Neutrophil (primary cell): ENCODE results near the gene FRMD6.

ENCODE experiments used
- H3K27ac ChIP-seq: fragments of 200-600 bp; sonication (generic); 2 replicates; pipeline ENCODE4 v1.5.1; 2016; ENCODE audit warnings: mild to moderate bottlenecking, moderate library complexity
- H3K27me3 ChIP-seq: fragments of 200-600 bp; sonication (generic); 2 replicates; pipeline ENCODE4 v1.6.0; 2016; ENCODE audit warnings: mild to moderate bottlenecking
- H3K36me3 ChIP-seq: fragments of 200-600 bp; sonication (generic); 2 replicates; pipeline ENCODE4 v1.5.1; 2017
- H3K4me1 ChIP-seq, 2 experiments: fragments of 200-600 bp in 1 of 2; sonication (generic) in 1 of 2; 1 replicate in 1 of 2; 2 replicates in 1 of 2; pipeline versions ENCODE4 v1.5.1 to v1.6.1; 2013 to 2016; ENCODE audit warnings: low read depth in 1 of 2, low read length in 1 of 2, mild to moderate bottlenecking in 1 of 2, moderate library complexity in 1 of 2; ENCODE audit not compliant: control insufficient read depth in 1 of 2, insufficient read depth in 1 of 2
- H3K4me3 ChIP-seq, 2 experiments: fragments of 200-600 bp in 1 of 2; sonication (generic) in 1 of 2; 1 replicate in 1 of 2; 2 replicates in 1 of 2; pipeline ENCODE4 v1.5.1; 2013 to 2016; ENCODE audit warnings: low read depth in 1 of 2, low read length in 1 of 2, mild to moderate bottlenecking in 1 of 2, moderate library complexity in 1 of 2
- H3K9me3 ChIP-seq: fragments of 200-600 bp; sonication (generic); 2 replicates; pipeline ENCODE4 v1.5.1; 2016
- TF ChIP-seq, protein P1 (sequence below): fragments of 200-600 bp; sonication (generic); IDR thresholded peaks from 2 replicates; pipeline ENCODE4 v1.5.1; 2016; ENCODE audit warnings: antibody characterized with exemption

Gene FRMD6

DNA sequence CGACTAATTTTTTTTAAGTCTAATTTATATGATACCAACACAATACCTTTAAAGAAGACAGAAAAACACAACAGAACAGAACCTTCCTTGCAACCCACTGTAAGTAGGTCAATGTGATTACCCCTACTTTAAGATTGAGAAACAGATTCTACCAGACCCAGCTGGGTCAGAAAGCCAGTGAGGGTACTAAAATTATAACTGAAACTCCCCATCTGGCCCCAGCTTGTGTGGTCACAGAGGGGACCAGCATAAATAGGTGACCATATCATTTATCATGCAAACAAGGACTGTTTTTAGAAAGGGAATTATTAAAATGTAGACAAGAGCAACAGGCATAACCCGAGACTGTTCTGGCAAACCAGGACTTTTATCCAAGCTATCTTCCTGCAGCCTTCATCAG is 30.1 kb upstream of the FRMD6 start:
- Histone ChIP-seq H3K36me3 (no peaks in the 10 kb centered on the region), H3K4me3 (no peak overlapping the region), H3K4me1 (no peaks in the 10 kb centered on the region), H3K27ac (no peak overlapping the region), H3K27me3 (no peaks in the 10 kb centered on the region), H3K9me3 (no peaks in the 10 kb centered on the region)
- TF ChIP-seq, protein P1, sequence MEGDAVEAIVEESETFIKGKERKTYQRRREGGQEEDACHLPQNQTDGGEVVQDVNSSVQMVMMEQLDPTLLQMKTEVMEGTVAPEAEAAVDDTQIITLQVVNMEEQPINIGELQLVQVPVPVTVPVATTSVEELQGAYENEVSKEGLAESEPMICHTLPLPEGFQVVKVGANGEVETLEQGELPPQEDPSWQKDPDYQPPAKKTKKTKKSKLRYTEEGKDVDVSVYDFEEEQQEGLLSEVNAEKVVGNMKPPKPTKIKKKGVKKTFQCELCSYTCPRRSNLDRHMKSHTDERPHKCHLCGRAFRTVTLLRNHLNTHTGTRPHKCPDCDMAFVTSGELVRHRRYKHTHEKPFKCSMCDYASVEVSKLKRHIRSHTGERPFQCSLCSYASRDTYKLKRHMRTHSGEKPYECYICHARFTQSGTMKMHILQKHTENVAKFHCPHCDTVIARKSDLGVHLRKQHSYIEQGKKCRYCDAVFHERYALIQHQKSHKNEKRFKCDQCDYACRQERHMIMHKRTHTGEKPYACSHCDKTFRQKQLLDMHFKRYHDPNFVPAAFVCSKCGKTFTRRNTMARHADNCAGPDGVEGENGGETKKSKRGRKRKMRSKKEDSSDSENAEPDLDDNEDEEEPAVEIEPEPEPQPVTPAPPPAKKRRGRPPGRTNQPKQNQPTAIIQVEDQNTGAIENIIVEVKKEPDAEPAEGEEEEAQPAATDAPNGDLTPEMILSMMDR = no peak

- Histone ChIP-seq H3K4me1 (no peaks in the 10 kb centered on the region), H3K27me3 (no peaks in the 10 kb centered on the region), H3K36me3 (no peaks in the 10 kb centered on the region), H3K9me3 (no peaks in the 10 kb centered on the region), H3K4me3 (no peak overlapping the region), H3K27ac (no peak overlapping the region)
- TF ChIP-seq, protein P1 = no peak
These were observed 29.3 kb upstream of the FRMD6 start for GRCh38 chr14:51622376-51622775.

GRCh38 chr14:51624955-51625569 is 26.6 kb upstream of the FRMD6 start:
- no peak overlapping the region for H3K4me3 ChIP-seq
- H3K36me3 ChIP-seq = no peaks in the 10 kb centered on the region
- H3K27me3 ChIP-seq = no peaks in the 10 kb centered on the region
- TF ChIP-seq, protein P1 = no peak
- no peaks in the 10 kb centered on the region for H3K9me3 ChIP-seq
- H3K4me1 ChIP-seq = no peaks in the 10 kb centered on the region
- no peak overlapping the region for H3K27ac ChIP-seq

- Histone ChIP-seq H3K4me3 (no peak overlapping the region), H3K9me3 (no peaks in the 10 kb centered on the region), H3K27me3 (no peaks in the 10 kb centered on the region), H3K36me3 (no peaks in the 10 kb centered on the region), H3K27ac (no peak overlapping the region), H3K4me1 (no peaks in the 10 kb centered on the region)
- TF ChIP-seq, protein P1 = no peak
These were observed 25.5 kb upstream of the FRMD6 start for GRCh38 chr14:51626185-51626584.

DNA sequence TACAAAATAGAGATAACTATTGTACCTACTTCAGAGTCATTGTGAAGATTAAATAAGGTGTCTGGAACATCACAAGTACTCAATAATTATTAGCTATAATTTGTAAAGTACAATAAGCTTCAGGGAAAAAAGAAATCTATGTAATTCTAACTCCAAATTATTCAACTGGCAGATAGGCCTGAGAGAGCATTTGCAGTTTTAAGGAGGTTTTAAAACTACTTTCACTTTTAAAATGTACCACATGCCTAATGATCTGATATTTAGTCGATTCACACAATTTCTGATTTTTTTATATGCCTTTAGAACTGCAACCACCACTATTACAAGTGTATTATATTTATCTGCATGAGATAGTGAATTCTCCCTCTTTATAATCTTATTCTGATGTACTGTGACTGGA is 24.9 kb upstream of the FRMD6 start:
- no peak overlapping the region for H3K27ac ChIP-seq
- no peaks in the 10 kb centered on the region for H3K27me3 ChIP-seq

More for the DNA sequence above, 24.9 kb upstream of the FRMD6 start:
- TF ChIP-seq, protein P1 = no peak
- Histone ChIP-seq H3K4me3 (no peak overlapping the region), H3K36me3 (no peaks in the 10 kb centered on the region), H3K4me1 (no peaks in the 10 kb centered on the region), H3K9me3 (no peaks in the 10 kb centered on the region)
